ENCODE data around the gene KCNIP4. TPM values are rescaled to one million over a fixed set of nuclear protein-coding genes. Genes with fewer than 3 reads are reported as not detected.

The KCNIP4 gene
- polyA plus RNA-seq, 4 donors: 1.3 to 3.7 TPM; not detected in 2

GRCh38 chr4:21735866-21736265 lies 212.7 kb downstream of the KCNIP4 start:
- Histone ChIP-seq H3K4me1 (ENCODE audit: control insufficient read depth in 3 of 3, insufficient read depth in 2 of 3, low read depth in 1 of 3, low read length in 2 of 3) (no peaks in the 10 kb centered on the region), H3K27ac (ENCODE audit: low read depth in 1 of 3, low read length in 2 of 3) (no peak overlapping the region), H3K9me3 (ENCODE audit: control insufficient read depth in 2 of 2, insufficient read depth in 1 of 2, low read depth in 1 of 2, low read length in 1 of 2) (no peaks in the 10 kb centered on the region), H3K4me3 (ENCODE audit: low read depth in 1 of 3, low read length in 3 of 3) (no peak overlapping the region), H3K27me3 (ENCODE audit: control insufficient read depth in 3 of 3, insufficient read depth in 3 of 3, low read length in 3 of 3) (no peaks in the 10 kb centered on the region), H3K36me3 (ENCODE audit: control insufficient read depth in 3 of 3, insufficient read depth in 2 of 3, low read depth in 1 of 3, low read length in 3 of 3) (no peaks in the 10 kb centered on the region)
- WGBS, 3 donors: 48 to 57% (median 54%) methylated on average over 2 of the region's 2 CpGs
- FAIRE-seq (no peak), DNase-seq (no peak)

- H3K4me1 ChIP-seq (ENCODE audit: control insufficient read depth in 3 of 3, insufficient read depth in 2 of 3, low read depth in 1 of 3, low read length in 2 of 3): no peaks in the 10 kb centered on the region
- H3K27ac ChIP-seq (ENCODE audit: low read depth in 1 of 3, low read length in 2 of 3): no peak overlapping the region
- DNase-seq (no peak), FAIRE-seq (no peak)
- no peaks in the 10 kb centered on the region for H3K27me3 ChIP-seq (ENCODE audit: control insufficient read depth in 3 of 3, insufficient read depth in 3 of 3, low read length in 3 of 3)
- no peaks in the 10 kb centered on the region for H3K36me3 ChIP-seq (ENCODE audit: control insufficient read depth in 3 of 3, insufficient read depth in 2 of 3, low read depth in 1 of 3, low read length in 3 of 3)
- no peaks in the 10 kb centered on the region for H3K9me3 ChIP-seq (ENCODE audit: control insufficient read depth in 2 of 2, insufficient read depth in 1 of 2, low read depth in 1 of 2, low read length in 1 of 2)
- no peak overlapping the region for H3K4me3 ChIP-seq (ENCODE audit: low read depth in 1 of 3, low read length in 3 of 3)
- 22 to 31% (median 25%) methylated on average over 3 of the region's 3 CpGs for WGBS, 3 donors
Observed at GRCh38 chr4:21733894-21734630, 214.5 kb downstream of the KCNIP4 start.

DNA sequence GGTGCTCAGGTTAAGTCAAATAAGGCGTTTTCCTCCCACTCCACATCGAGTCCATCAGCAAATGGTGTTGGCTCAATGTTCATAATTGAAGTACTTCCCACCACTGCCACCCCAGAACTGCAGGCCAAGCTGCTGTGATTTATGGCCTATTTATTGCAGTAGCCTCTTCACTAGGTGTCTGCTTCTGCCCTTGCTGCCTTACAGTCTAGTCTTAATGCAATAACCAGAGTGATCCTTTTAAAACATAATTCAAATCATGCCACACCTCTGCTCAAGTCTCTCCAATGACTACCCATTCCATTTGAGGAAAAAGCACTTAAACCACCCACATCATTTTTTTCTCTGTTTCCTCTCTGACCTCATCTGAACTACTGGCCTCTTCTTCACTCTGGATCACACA lies 220.3 kb downstream of the KCNIP4 start:
- no peaks in the 10 kb centered on the region for H3K27me3 ChIP-seq (ENCODE audit: control insufficient read depth in 3 of 3, insufficient read depth in 3 of 3, low read length in 3 of 3)
- H3K36me3 ChIP-seq (ENCODE audit: control insufficient read depth in 3 of 3, insufficient read depth in 2 of 3, low read depth in 1 of 3, low read length in 3 of 3): no peaks in the 10 kb centered on the region
- FAIRE-seq (no peak), DNase-seq (no peak)
- H3K27ac ChIP-seq (ENCODE audit: low read depth in 1 of 3, low read length in 2 of 3): no peak overlapping the region
- no peaks in the 10 kb centered on the region for H3K4me1 ChIP-seq (ENCODE audit: control insufficient read depth in 3 of 3, insufficient read depth in 2 of 3, low read depth in 1 of 3, low read length in 2 of 3)
- 44 to 55% (median 48%) methylated on average over 2 of the region's 2 CpGs for WGBS, 3 donors
- H3K4me3 ChIP-seq (ENCODE audit: low read depth in 1 of 3, low read length in 3 of 3): no peak overlapping the region
- H3K9me3 ChIP-seq (ENCODE audit: control insufficient read depth in 2 of 2, insufficient read depth in 1 of 2, low read depth in 1 of 2, low read length in 1 of 2): no peaks in the 10 kb centered on the region

GRCh38 chr4:21726255-21726815 lies 222.2 kb downstream of the KCNIP4 start:
- 13 to 31% (median 25%) methylated on average over 5 of the region's 5 CpGs for WGBS, 3 donors

GRCh38 chr4:21722157-21722839 lies 226.3 kb downstream of the KCNIP4 start:
- no peak for FAIRE-seq
- H3K9me3 ChIP-seq (ENCODE audit: control insufficient read depth in 2 of 2, insufficient read depth in 1 of 2, low read depth in 1 of 2, low read length in 1 of 2): no peaks in the 10 kb centered on the region
- WGBS, 3 donors: 77 to 87% (median 80%) methylated on average over 6 of the region's 6 CpGs
- H3K27ac ChIP-seq (ENCODE audit: low read depth in 1 of 3, low read length in 2 of 3): no peak overlapping the region
- H3K4me1 ChIP-seq (ENCODE audit: control insufficient read depth in 3 of 3, insufficient read depth in 2 of 3, low read depth in 1 of 3, low read length in 2 of 3): no peaks in the 10 kb centered on the region
- DNase-seq: no peak
- H3K27me3 ChIP-seq (ENCODE audit: control insufficient read depth in 3 of 3, insufficient read depth in 3 of 3, low read length in 3 of 3): no peaks in the 10 kb centered on the region
- H3K4me3 ChIP-seq (ENCODE audit: low read depth in 1 of 3, low read length in 3 of 3): no peak overlapping the region
- no peaks in the 10 kb centered on the region for H3K36me3 ChIP-seq (ENCODE audit: control insufficient read depth in 3 of 3, insufficient read depth in 2 of 3, low read depth in 1 of 3, low read length in 3 of 3)

More at GRCh38 chr4:21726255-21726815, 222.2 kb downstream of the KCNIP4 start:
- DNase-seq: no peak
- Histone ChIP-seq H3K27ac (ENCODE audit: low read depth in 1 of 3, low read length in 2 of 3) (no peak overlapping the region), H3K4me3 (ENCODE audit: low read depth in 1 of 3, low read length in 3 of 3) (no peak overlapping the region), H3K36me3 (ENCODE audit: control insufficient read depth in 3 of 3, insufficient read depth in 2 of 3, low read depth in 1 of 3, low read length in 3 of 3) (no peaks in the 10 kb centered on the region), H3K4me1 (ENCODE audit: control insufficient read depth in 3 of 3, insufficient read depth in 2 of 3, low read depth in 1 of 3, low read length in 2 of 3) (no peaks in the 10 kb centered on the region), H3K27me3 (ENCODE audit: control insufficient read depth in 3 of 3, insufficient read depth in 3 of 3, low read length in 3 of 3) (no peaks in the 10 kb centered on the region), H3K9me3 (ENCODE audit: control insufficient read depth in 2 of 2, insufficient read depth in 1 of 2, low read depth in 1 of 2, low read length in 1 of 2) (no peaks in the 10 kb centered on the region)
- FAIRE-seq: no peak

DNA sequence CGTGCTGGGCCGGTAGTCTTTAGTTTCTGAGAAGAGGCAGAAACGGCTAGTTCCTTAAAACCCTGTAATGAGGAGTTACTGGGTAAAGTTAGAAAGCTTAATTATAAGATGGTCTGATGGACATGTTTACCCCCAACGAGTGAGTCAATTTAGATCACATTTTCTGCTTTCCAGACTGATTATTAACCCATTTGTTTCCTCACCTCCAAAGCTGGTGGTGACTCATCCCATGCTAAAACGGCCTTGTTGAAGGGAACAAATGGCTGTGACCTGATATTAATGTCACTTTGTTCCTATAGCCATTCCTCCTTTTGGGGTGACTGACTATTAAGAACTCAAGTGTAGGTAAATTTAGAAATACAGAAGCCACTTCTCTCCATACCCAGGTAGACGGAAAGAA lies 232.0 kb downstream of the KCNIP4 start:
- no peaks in the 10 kb centered on the region for H3K27me3 ChIP-seq (ENCODE audit: control insufficient read depth in 3 of 3, insufficient read depth in 3 of 3, low read length in 3 of 3)
- H3K9me3 ChIP-seq (ENCODE audit: control insufficient read depth in 2 of 2, insufficient read depth in 1 of 2, low read depth in 1 of 2, low read length in 1 of 2): no peaks in the 10 kb centered on the region
- no peak overlapping the region for H3K27ac ChIP-seq (ENCODE audit: low read depth in 1 of 3, low read length in 2 of 3)
- no peak for FAIRE-seq
- H3K4me3 ChIP-seq (ENCODE audit: low read depth in 1 of 3, low read length in 3 of 3): no peak overlapping the region
- no peaks in the 10 kb centered on the region for H3K36me3 ChIP-seq (ENCODE audit: control insufficient read depth in 3 of 3, insufficient read depth in 2 of 3, low read depth in 1 of 3, low read length in 3 of 3)
- no peaks in the 10 kb centered on the region for H3K4me1 ChIP-seq (ENCODE audit: control insufficient read depth in 3 of 3, insufficient read depth in 2 of 3, low read depth in 1 of 3, low read length in 2 of 3)
- 58 to 66% (median 61%) methylated on average over 6 of the region's 6 CpGs for WGBS, 3 donors
- DNase-seq: no peak

GRCh38 chr4:21710179-21710835 lies 238.3 kb downstream of the KCNIP4 start:
- DNase-seq: no peak
- H3K27ac ChIP-seq (ENCODE audit: low read depth in 1 of 3, low read length in 2 of 3): no peak overlapping the region
- no peaks in the 10 kb centered on the region for H3K4me1 ChIP-seq (ENCODE audit: control insufficient read depth in 3 of 3, insufficient read depth in 2 of 3, low read depth in 1 of 3, low read length in 2 of 3)
- no peaks in the 10 kb centered on the region for H3K27me3 ChIP-seq (ENCODE audit: control insufficient read depth in 3 of 3, insufficient read depth in 3 of 3, low read length in 3 of 3)
- H3K4me3 ChIP-seq (ENCODE audit: low read depth in 1 of 3, low read length in 3 of 3): no peak overlapping the region
- 60 to 71% (median 63%) methylated on average over 6 of the region's 6 CpGs for WGBS, 3 donors
- no peaks in the 10 kb centered on the region for H3K9me3 ChIP-seq (ENCODE audit: control insufficient read depth in 2 of 2, insufficient read depth in 1 of 2, low read depth in 1 of 2, low read length in 1 of 2)
- no peaks in the 10 kb centered on the region for H3K36me3 ChIP-seq (ENCODE audit: control insufficient read depth in 3 of 3, insufficient read depth in 2 of 3, low read depth in 1 of 3, low read length in 3 of 3)
- FAIRE-seq: no peak

DNA sequence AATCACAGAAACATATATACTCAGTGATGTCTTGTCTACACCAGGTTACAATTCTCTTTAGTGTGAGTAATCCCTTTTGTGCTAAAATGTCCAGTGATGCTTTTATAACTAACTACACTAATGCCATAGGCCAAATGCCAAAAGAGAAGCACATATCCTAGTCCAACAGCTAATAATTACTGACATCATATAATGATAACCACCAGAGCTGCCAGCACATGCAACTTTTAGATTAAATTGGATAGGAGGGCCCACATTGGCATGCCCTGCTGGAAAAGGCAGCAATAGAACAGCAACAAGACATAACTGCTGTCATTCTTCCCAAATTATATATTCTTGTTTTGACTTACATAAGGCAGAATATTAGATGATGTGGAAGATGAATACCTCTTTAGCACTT lies 238.8 kb downstream of the KCNIP4 start:
- FAIRE-seq (no peak), DNase-seq (no peak)
- Histone ChIP-seq H3K27ac (ENCODE audit: low read depth in 1 of 3, low read length in 2 of 3) (no peak overlapping the region), H3K36me3 (ENCODE audit: control insufficient read depth in 3 of 3, insufficient read depth in 2 of 3, low read depth in 1 of 3, low read length in 3 of 3) (no peaks in the 10 kb centered on the region), H3K27me3 (ENCODE audit: control insufficient read depth in 3 of 3, insufficient read depth in 3 of 3, low read length in 3 of 3) (no peaks in the 10 kb centered on the region), H3K4me3 (ENCODE audit: low read depth in 1 of 3, low read length in 3 of 3) (no peak overlapping the region), H3K4me1 (ENCODE audit: control insufficient read depth in 3 of 3, insufficient read depth in 2 of 3, low read depth in 1 of 3, low read length in 2 of 3) (no peaks in the 10 kb centered on the region), H3K9me3 (ENCODE audit: control insufficient read depth in 2 of 2, insufficient read depth in 1 of 2, low read depth in 1 of 2, low read length in 1 of 2) (no peaks in the 10 kb centered on the region)
